ENCODE results near the gene FBXW11.

GRCh38 chr5:171981847-171982246 lies 24.6 kb downstream of the FBXW11 start:
- TF ChIP-seq GABPA (IDR thresholded peaks at IDR 0.05; ENCODE audit: low read depth): no peak
- no peak for TF ChIP-seq CTCF (IDR thresholded peaks at IDR 0.05; ENCODE audit: insufficient read depth, low read length)
